HCT116 (cell line): ENCODE data around the gene ZNF804A. TPM values are rescaled to one million over a fixed set of nuclear protein-coding genes. Genes with fewer than 3 reads are reported as not detected.

Experiments
- ATAC-seq: fragments of 200-7000 bp; cut with Tn5 transposase; 2 replicates; pipeline ENCODE4 v1.9.1; 2020; ENCODE audit warnings: mild to moderate bottlenecking, moderate library complexity
- BruUV-seq: library from RNA; stranded (reverse); fragments of 400-500 nt; replicated peaks from 2 replicates; lab custom pipeline; 2021; lab: Mats Ljungman, UMichigan
- CTCF ChIA-PET: fragments of 300-600 bp; sonication (Branson Sonifier 250); formaldehyde crosslinking; loops from one replicate; lab custom pipeline; 2021; ENCODE audit warnings: antibody characterized with exemption; lab: Charles Lee
- POLR2A ChIA-PET: fragments of 300-600, 350-600 bp; sonication (Branson Sonifier 250); formaldehyde crosslinking; loops from one replicate; lab custom pipeline; 2021; ENCODE audit warnings: antibody characterized with exemption; lab: Charles Lee
- RAD21 ChIA-PET, 2 experiments: fragments of 300-600 bp; sonication (Branson Sonifier 250); formaldehyde crosslinking; loops; one replicate each; lab custom pipeline; 2023; ENCODE audit warnings: low total read pairs in 2 of 2; ENCODE audit not compliant: uncharacterized antibody in 2 of 2, unreplicated experiment in 2 of 2, low non-redundant PET in 1 of 2; lab: Charles Lee
- DNase-seq: peaks from one replicate; pipeline ENCODE4 v3.0.0-alpha.2; 2010; ENCODE audit warnings: low read depth, low spot score
- H2AFZ ChIP-seq: fragments of 200-600 bp; shearing (Covaris generic), sonication (generic); 2 replicates; pipeline ENCODE4 v1.6.1; 2017; ENCODE audit warnings: low read depth, mixed run types, mixed read lengths, antibody characterized with exemption, low read length; ENCODE audit not compliant: poor library complexity, severe bottlenecking
- H3K27ac ChIP-seq: 2 replicates; pipeline ENCODE4 v1.5.1; 2012; ENCODE audit warnings: low read depth, low read length
- H3K27me3 ChIP-seq: fragments of 200-600 bp; sonication (generic); 2 replicates; pipeline ENCODE4 v1.6.1; 2016; ENCODE audit warnings: mixed run types, low read length, mixed read lengths; ENCODE audit not compliant: insufficient read depth
- H3K36me3 ChIP-seq, 2 experiments: fragments of 200-500 bp in 1 of 2; fragments of 200-600 bp in 1 of 2; sonication (Bioruptor generic) in 1 of 2; sonication (generic) in 1 of 2; 2 replicates each; pipeline versions ENCODE4 v1.5.1 to v1.6.1; 2014 to 2016; ENCODE audit warnings: low read length in 2 of 2, inconsistent platforms in 1 of 2, mixed read lengths in 1 of 2, mixed run types in 1 of 2; ENCODE audit not compliant: insufficient read depth in 2 of 2, control insufficient read depth in 1 of 2
- H3K4me1 ChIP-seq, 2 experiments: fragments of 200-600 bp in 1 of 2; sonication (generic) in 1 of 2; 2 replicates each; pipeline versions ENCODE4 v1.5.1 to v1.6.1; 2012 to 2017; ENCODE audit warnings: low read length in 2 of 2, inconsistent platforms in 1 of 2, mild to moderate bottlenecking in 1 of 2, mixed read lengths in 1 of 2, mixed run types in 1 of 2, moderate library complexity in 1 of 2; ENCODE audit not compliant: insufficient read depth in 2 of 2, control insufficient read depth in 1 of 2
- H3K4me2 ChIP-seq: fragments of 200-600 bp; sonication (generic); 2 replicates; pipeline ENCODE4 v1.6.1; 2017; ENCODE audit warnings: mixed run types, low read length, mixed read lengths
- H3K4me3 ChIP-seq, 2 experiments: fragments of 200-600 bp in 1 of 2; sonication (generic) in 1 of 2; replicated peaks in 1 of 2; 2 replicates each; pipeline ENCODE4 v1.5.1; 2011 to 2016; ENCODE audit warnings: low read length in 2 of 2, control low read depth in 1 of 2, low read depth in 1 of 2, mild to moderate bottlenecking in 1 of 2, mixed read lengths in 1 of 2, mixed run types in 1 of 2
- H3K79me2 ChIP-seq: fragments of 200-600 bp; sonication (generic); 2 replicates; pipeline ENCODE4 v1.6.1; 2017; ENCODE audit warnings: mild to moderate bottlenecking, mixed run types, low read length, moderate library complexity, mixed read lengths; ENCODE audit not compliant: insufficient read depth
- H3K9ac ChIP-seq: fragments of 200-600 bp; sonication (generic); 2 replicates; pipeline ENCODE4 v1.6.1; 2016; ENCODE audit warnings: low read length, mixed read lengths
- H3K9me2 ChIP-seq: fragments of 200-600 bp; sonication (generic), shearing (Covaris generic); 2 replicates; pipeline ENCODE4 v1.6.1; 2017; ENCODE audit warnings: mixed run types, mild to moderate bottlenecking, moderate library complexity; ENCODE audit not compliant: insufficient read depth
- H3K9me3 ChIP-seq, 2 experiments: fragments of 200-500 bp in 1 of 2; fragments of 200-600 bp in 1 of 2; sonication (Bioruptor generic) in 1 of 2; sonication (generic) in 1 of 2; 2 replicates each; pipeline ENCODE4 v1.6.1; 2014 to 2017; ENCODE audit warnings: low read length in 2 of 2, mixed read lengths in 2 of 2, inconsistent platforms in 1 of 2, low read depth in 1 of 2, mild to moderate bottlenecking in 1 of 2, mixed run types in 1 of 2, moderate library complexity in 1 of 2; ENCODE audit not compliant: control insufficient read depth in 1 of 2, insufficient read depth in 1 of 2
- H4K20me1 ChIP-seq: fragments of 200-600 bp; sonication (generic), shearing (Covaris generic); 2 replicates; pipeline ENCODE4 v1.6.1; 2017; ENCODE audit warnings: mixed run types, mild to moderate bottlenecking, moderate library complexity; ENCODE audit not compliant: insufficient read depth
- CBX3 ChIP-seq: IDR thresholded peaks from 2 replicates; pipeline ENCODE4 v1.6.1; 2012; ENCODE audit warnings: low read depth
- CTCF ChIP-seq, 3 experiments: fragments of 200-600 bp in 1 of 3; sonication (generic) in 1 of 3; IDR thresholded peaks in 2 of 3; conservative IDR thresholded peaks in 1 of 3; 2 replicates each; pipeline ENCODE4 v1.5.1; 2012 to 2017; ENCODE audit warnings: low read depth in 2 of 3, low read length in 2 of 3, antibody characterized with exemption in 1 of 3, borderline replicate concordance in 1 of 3, control low read depth in 1 of 3, mild to moderate bottlenecking in 1 of 3, mixed read lengths in 1 of 3, mixed run types in 1 of 3, moderate library complexity in 1 of 3; ENCODE audit not compliant: insufficient read depth in 1 of 3
- FOSL1 ChIP-seq: IDR thresholded peaks from 2 replicates; pipeline ENCODE4 v1.6.1; 2012; ENCODE audit warnings: low read depth
- SP1 ChIP-seq: IDR thresholded peaks from 2 replicates; pipeline ENCODE4 v1.6.1; 2012; ENCODE audit warnings: low read depth
- YY1 ChIP-seq: IDR thresholded peaks from 2 replicates; pipeline ENCODE4 v1.6.1; 2011; ENCODE audit warnings: low read length, low read depth, moderate library complexity, mild to moderate bottlenecking; ENCODE audit not compliant: insufficient replicate concordance; ENCODE audit errors: extremely low read depth
- ZNF274 ChIP-seq: fragments of 200-500 bp; sonication (Bioruptor generic); IDR thresholded peaks from 2 replicates; pipeline ENCODE4 v1.6.1; 2014; ENCODE audit warnings: mild to moderate bottlenecking, low read depth, low read length, inconsistent platforms
- intact Hi-C: fragments of 100-400 bp; cut with micrococcal nuclease; formaldehyde crosslinking; loops from 2 replicates; pipeline ENCODE4 v1.10.0; 2022
- total RNA-seq: library from RNA; stranded (reverse); gene quantifications from one replicate; pipeline ENCODE4 v1.2.1, GENCODE V29; 2021; ENCODE audit not compliant: unreplicated experiment

The ZNF804A gene
- total RNA-seq, 1 experiment from 2014 or later: 0.61 TPM

- peak overlapping the region; percentile 41 to 61 for H3K4me3 ChIP-seq
- no peak overlapping the region for H2AFZ ChIP-seq
- POLR2A ChIA-PET: no interaction called here
- peak overlapping the region; percentile 27; the same call in 1 of the 2 replicates for H3K27ac ChIP-seq
- peaks cover 17% of the 10 kb centered on the region; the same call in 1 of the 2 replicates for H3K79me2 ChIP-seq
- H3K27me3 ChIP-seq: no peaks in the 10 kb centered on the region
- H4K20me1 ChIP-seq: 0 out of 2 replicates have a peak, but pooled peaks cover 3% of the 10 kb centered on the region
- peak overlapping the region; percentile 76 for H3K4me2 ChIP-seq
- intact Hi-C loops: no loop called here
- no peak; the same call in 1 of the 2 replicates for ATAC-seq
- no peaks in the 10 kb centered on the region for H3K9me3 ChIP-seq
- DNase-seq: no peak
- no peaks in the 10 kb centered on the region for H3K36me3 ChIP-seq
- no peaks in the 10 kb centered on the region for H3K9me2 ChIP-seq
- CTCF ChIA-PET: no interaction called here
- peaks cover 0 to 16% of the 10 kb centered on the region in 2 experiments; a peak in 2 of 4 replicates for H3K4me1 ChIP-seq
- no TSS peak for BruUV-seq
- RAD21 ChIA-PET: no interaction called here
- no peak for TF ChIP-seq SP1
- TF ChIP-seq ZNF274: no peak
- no peak for TF ChIP-seq YY1
- TF ChIP-seq FOSL1: no peak
- TF ChIP-seq CTCF (IDR thresholded peaks at IDR 0.05 in 2 of 3, conservative IDR thresholded peaks at IDR 0.05 in 1 of 3; ENCODE audit: borderline replicate concordance in 1 of 3, insufficient read depth in 1 of 3, low read depth in 2 of 3, low read length in 2 of 3): no peak
- TF ChIP-seq CBX3: no peak
- TF ChIP-seq, all 23 proteins: peak for 0
- H3K9ac ChIP-seq: peak overlapping the region; percentile 63
Observed at GRCh38 chr2:184598002-184598315, 370 bp upstream of the ZNF804A start.
